ENCODE data around the gene NRIP3.

GRCh38 chr11:9039198-9039597, 35.4 kb upstream of the NRIP3 start:
- TF ChIP-seq CTCF (IDR thresholded peaks at IDR 0.05) (no peak), POLR2AphosphoS5 (IDR thresholded peaks at IDR 0.05) (no peak)

Data from prostate gland (tissue), 2 donors.